NCI-H2029 treated with DMSO at 0.1 percent for 48 hours (cell line): ENCODE measurements around the gene PTPRU.

ENCODE experiments used
- DNase-seq: peaks from one replicate; lab custom pipeline; 2025; lab: John Stamatoyannopoulos, UW

The PTPRU gene

GRCh38 chr1:29317063-29317915, 81.0 kb downstream of the PTPRU start:
- no peak for DNase-seq

- DNase-seq: no peak
Measured at GRCh38 chr1:29317916-29318530, 81.7 kb downstream of the PTPRU start.

- no peak for DNase-seq
Measured at GRCh38 chr1:29318724-29319123, 82.4 kb downstream of the PTPRU start.

- no peak for DNase-seq
Measured at GRCh38 chr1:29319300-29320110, 83.2 kb downstream of the PTPRU start.

GRCh38 chr1:29320156-29320940, 84.0 kb downstream of the PTPRU start:
- no peak for DNase-seq

GRCh38 chr1:29321176-29321575, 84.9 kb downstream of the PTPRU start:
- no peak for DNase-seq

GRCh38 chr1:29322147-29322694, 85.9 kb downstream of the PTPRU start:
- no peak for DNase-seq

GRCh38 chr1:29322861-29323585, 86.7 kb downstream of the PTPRU start:
- DNase-seq: no peak

GRCh38 chr1:29323636-29324035, 87.3 kb downstream of the PTPRU start:
- no peak for DNase-seq

- DNase-seq: no peak
Measured at GRCh38 chr1:29324202-29324601, 87.9 kb downstream of the PTPRU start.

- no peak for DNase-seq
Measured at GRCh38 chr1:29324771-29325351, 88.5 kb downstream of the PTPRU start.

- no peak for DNase-seq
Measured at GRCh38 chr1:29325675-29326074, 89.4 kb downstream of the PTPRU start.

- DNase-seq: no peak
Measured at GRCh38 chr1:29326123-29326522, 89.8 kb downstream of the PTPRU start.

GRCh38 chr1:29327223-29327935, 91.1 kb downstream of the PTPRU start:
- no peak for DNase-seq

- no peak for DNase-seq
Measured at GRCh38 chr1:29329022-29329775, 92.9 kb downstream of the PTPRU start.

GRCh38 chr1:29330089-29330488, 93.8 kb downstream of the PTPRU start:
- no peak for DNase-seq

- DNase-seq: no peak
Measured at GRCh38 chr1:29330856-29331255, 94.5 kb downstream of the PTPRU start.

- DNase-seq: no peak
Measured at GRCh38 chr1:29331309-29331708, 95.0 kb downstream of the PTPRU start.

GRCh38 chr1:29331729-29332128, 95.4 kb downstream of the PTPRU start:
- no peak for DNase-seq
